Activated effector memory CD4-positive, alpha-beta T cell treated with anti-CD3 and anti-CD28 coated beads, Interleukin-2, amount 50 U/mL, for 16 hours (primary cell): ENCODE data around the gene ZNF436.
A peak's percentile ranks its signal among the peaks of the same experiment; 100 is the strongest.
"Not testable (repeated sequence)": the region's sequence is repeated elsewhere in the genome, so short reads cannot be mapped to it uniquely, and the experiment has no call there.

ENCODE experiments used
- DNase-seq: peaks from one replicate; pipeline ENCODE4 v3.0.0-alpha.2; 2020

The ZNF436 gene

GRCh38 chr1:23392125-23392855 is 22.7 kb upstream of the ZNF436 start:
- DNase-seq = no peak

DNA sequence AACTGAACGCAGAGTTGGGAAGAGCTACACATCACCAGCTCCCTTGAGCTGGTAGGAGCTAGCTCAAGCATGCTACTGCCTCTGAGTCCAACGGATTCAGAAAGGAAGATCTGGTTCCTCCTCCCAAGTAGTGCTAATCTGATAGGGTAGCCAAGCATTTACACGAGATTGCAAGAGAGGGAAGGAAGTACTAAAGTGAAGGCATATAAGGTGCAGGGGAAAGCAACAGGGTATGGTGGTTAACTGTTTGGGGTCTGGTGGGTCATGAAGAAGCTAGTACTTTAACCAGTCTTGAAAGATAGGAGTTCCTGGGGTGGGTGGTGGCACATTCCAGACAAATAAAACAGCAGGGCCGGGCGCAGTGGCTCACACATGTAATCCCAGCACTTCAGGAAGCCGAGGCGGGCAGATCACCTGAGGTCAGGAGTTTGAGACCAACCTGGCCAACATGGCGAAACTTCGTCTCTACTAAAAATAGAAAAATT is 20.2 kb upstream of the ZNF436 start:
- no peak for DNase-seq

- no peak for DNase-seq
Measured at GRCh38 chr1:23387494-23387893, 17.9 kb upstream of the ZNF436 start.

DNA sequence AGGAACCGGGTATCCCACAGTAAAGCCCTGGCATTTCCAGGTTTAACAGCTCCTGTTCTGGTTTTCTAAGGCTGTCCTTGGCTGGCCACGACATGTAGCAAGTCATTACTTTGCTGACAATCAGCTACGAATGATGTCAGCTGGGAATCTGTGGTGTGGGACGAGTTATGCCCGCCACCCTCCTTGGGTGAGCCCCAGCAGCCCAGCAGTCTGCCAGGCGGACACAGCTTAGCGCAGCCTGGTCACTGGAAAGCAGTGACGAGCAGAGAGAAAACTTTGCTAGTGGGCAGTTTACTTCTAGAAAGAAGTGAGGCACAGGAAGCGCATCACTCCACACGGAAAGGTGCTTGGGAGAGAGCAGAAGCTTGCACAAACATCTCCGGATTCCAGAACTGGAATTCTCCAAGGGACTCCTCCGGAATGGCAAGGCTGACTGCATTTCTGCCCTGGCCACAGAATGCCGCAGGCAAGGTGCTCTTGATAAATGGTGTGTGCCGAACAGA is 15.5 kb upstream of the ZNF436 start:
- DNase-seq = no peak

- no peak for DNase-seq
Measured at GRCh38 chr1:23384312-23385058, 14.8 kb upstream of the ZNF436 start.

GRCh38 chr1:23383577-23384311 is 14.1 kb upstream of the ZNF436 start:
- no peak for DNase-seq

DNA sequence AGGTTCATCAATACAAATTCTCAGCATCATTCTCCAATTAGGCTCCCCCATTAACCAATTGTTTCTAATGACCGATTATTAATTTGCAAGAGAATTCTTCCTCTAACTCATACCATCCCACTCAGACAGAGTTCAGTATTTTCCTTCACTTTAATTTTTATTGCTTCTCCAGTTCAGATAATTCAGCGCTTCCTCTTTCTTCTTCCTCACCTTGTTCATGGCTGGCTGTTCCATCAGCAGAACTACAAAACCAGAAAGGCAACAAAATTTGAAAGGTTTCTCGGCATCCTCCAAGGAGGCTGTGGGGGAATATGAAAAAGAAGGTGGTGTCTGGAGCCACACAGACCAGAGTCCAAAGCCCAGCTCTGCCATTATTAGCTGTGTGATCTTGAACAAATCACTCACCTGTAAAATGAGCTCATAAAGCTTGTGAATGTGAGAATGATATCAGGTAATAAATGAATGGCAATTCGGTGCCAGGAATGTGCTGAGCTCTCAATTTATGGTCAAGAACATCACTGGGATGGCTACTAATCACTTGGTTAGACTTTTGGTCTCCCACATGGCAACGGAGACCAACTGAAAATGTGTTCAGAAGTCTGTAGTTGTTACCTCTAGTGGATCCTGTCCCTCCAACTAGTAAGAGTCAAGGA is 11.7 kb upstream of the ZNF436 start:
- no peak for DNase-seq

DNA sequence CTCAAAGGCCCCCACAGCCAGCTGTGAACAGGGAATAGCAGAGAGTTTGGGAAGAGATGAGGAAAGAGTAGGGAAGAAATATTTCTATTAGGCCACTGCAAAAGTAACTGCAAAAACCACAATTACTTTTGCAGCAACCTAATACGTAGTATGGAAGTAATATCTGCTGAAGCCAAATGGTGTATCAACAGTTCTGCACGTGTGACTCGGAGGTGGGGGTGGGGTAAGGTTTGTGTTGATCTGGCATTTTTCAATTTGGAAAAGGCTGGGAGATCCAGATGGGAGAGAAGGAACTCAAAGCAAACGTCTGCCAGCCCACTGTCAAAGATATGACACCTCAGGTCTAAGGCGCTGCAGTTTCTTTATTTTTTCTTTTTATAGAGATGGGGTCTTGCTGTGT is 11.1 kb upstream of the ZNF436 start:
- DNase-seq = no peak

DNA sequence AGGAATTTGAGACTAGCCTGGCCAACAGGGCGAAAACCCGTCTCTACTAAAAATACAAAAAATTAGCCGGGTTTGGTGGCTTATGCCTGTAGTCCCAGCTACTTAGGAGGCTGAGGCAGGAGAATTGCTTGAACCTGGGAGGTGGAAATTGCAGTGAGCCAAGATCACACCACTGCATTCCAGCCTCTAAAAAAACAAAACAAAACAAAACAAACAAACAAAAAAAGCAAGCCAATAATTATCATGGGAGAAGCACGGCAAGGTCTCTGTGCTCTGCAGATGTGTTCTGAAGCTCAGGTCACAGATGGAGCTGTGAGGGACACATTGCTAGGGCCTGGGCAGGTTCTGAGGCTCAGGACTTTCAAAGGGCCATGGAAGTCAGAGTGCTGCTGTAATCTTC is 10.6 kb upstream of the ZNF436 start:
- not testable (repeated sequence) for DNase-seq

DNA sequence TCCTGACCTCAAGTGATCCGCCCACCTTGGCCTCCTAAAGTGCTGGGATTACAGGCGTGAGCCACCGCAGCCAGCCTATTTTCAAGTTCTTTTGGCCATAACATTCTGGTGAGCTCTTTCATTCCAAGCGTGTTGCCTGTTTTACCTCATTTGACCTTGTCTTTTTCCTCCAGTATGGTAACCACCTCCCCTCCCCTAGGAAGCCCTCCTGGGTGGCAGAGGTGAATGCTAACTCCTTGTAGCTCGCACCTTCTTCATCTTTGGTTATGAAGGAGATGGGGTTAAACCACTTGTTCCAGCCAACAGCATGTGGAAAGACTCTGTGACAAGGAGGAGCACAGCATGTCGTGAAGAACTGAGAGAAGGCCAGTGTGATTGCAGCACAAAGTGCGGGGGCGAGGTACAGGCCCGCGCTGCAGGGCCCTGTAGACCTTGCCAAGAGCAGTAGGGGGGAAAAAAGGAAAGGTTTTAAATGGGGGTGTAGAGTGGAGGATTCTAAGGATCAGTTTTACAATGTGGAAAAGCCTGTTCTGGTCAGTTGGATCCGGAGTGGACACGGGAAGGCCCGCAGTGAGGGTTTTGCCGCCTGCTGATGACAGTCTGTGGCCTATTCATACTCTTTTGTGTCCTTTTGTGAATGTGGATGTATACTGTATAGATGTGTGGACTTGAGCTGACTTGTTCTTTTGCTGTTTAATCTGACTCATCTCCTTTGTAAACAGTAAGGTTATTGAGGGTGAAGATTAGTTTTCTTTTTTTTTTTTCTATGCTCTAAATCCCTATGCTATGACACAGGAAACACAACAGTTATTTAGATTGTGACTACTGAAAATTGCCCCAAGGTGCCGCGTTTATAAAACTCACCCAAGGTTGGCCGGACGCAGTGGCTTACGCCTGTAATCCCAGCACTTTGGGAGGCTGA is 7.5 kb upstream of the ZNF436 start:
- no peak for DNase-seq

DNA sequence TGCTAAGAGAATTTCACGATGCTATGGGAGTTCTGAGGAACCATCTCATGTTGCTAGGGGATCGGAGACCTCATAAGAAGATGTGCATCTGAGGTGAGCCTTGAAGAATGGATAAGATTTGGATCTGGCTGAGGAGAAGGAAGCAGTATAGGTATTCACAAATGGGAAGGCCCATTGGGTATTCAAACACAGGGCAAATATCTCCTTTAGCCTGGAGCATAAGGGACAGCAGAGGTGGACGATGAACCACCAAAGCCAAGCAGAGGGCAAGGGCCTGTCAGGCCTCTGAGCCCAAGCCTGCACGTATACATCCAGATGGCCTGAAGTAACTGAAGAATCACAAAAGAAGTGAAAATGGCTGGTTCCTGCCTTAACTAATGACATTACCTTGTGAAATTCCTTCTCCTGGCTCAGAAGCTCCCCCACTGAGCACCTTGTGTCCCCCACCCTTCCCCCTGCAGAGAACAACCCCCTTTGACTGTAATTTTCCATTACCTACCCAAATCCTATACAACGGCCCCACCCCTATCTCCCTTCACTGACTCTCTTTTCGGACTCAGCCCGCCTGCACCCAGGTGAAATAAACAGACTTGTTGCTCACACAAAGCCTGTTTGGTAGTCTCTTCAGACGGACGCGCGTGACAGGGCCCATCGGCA is 4.6 kb upstream of the ZNF436 start:
- not testable (repeated sequence) for DNase-seq

GRCh38 chr1:23371987-23372880 is 2.6 kb upstream of the ZNF436 start:
- DNase-seq = no peak

DNA sequence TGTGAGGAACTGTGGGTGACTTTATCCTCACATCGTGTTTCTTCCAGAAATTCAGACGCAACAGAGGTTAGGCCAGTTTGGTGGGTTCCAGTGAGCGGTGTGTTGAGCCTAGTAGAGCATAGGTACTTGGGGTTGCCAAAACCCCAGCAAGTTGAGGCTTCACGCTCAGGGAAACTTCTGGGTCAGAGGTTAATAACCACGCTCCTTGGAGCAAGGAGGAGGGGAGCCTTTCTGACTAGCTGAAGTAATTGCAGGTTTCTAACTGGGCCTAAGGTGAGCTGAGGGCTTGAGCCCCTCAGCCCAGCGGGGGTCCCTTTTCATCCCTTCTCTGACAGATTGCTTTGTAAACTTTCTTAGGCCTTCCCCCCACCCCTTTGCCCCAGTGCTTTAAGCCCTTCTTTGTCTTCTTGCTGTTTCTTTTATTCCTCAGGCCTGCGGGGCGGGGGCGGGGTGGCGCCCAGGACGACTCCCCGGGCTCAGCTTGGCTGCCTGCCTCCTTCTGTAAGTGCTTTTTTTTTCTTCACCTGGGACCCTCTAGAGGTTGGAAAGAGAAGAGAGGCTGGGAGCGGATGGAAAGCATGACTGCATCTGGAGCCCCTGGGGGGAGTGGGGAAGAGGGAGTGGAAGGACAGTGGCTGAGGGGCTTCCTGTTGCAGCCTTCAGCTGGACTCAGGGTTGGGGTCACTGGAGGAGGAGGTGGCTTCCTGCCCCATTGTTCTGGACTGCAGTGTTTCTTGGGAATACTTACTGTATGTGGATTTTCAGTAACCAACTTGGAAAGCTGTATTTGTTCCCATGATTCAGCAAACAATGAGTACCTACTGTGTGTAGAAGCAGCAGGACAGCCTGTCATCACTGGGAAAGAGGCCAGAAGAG is 1.3 kb upstream of the ZNF436 start:
- DNase-seq = no peak

DNA sequence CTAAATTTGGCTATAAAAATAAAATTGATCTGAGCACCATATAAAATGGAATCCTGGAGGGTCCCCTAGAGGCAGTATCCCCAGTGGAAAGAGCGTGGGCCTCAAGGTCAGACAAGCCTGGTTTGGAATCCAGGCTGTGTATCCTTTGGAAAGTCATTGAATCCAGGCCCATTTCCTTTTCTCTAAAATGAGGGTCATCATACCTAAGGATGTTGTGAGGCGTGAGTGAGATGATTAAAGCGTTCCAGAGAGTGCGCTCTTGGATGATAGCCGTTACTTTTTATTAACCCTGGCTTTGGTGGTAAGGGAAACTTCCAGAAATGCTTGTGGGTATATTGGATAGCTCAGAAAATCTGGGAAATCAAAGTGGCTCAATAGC is 683 bp upstream of the ZNF436 start:
- no peak for DNase-seq

GRCh38 chr1:23368562-23369334 is 888 bp downstream of the ZNF436 start:
- peak; percentile 95 for DNase-seq

DNA sequence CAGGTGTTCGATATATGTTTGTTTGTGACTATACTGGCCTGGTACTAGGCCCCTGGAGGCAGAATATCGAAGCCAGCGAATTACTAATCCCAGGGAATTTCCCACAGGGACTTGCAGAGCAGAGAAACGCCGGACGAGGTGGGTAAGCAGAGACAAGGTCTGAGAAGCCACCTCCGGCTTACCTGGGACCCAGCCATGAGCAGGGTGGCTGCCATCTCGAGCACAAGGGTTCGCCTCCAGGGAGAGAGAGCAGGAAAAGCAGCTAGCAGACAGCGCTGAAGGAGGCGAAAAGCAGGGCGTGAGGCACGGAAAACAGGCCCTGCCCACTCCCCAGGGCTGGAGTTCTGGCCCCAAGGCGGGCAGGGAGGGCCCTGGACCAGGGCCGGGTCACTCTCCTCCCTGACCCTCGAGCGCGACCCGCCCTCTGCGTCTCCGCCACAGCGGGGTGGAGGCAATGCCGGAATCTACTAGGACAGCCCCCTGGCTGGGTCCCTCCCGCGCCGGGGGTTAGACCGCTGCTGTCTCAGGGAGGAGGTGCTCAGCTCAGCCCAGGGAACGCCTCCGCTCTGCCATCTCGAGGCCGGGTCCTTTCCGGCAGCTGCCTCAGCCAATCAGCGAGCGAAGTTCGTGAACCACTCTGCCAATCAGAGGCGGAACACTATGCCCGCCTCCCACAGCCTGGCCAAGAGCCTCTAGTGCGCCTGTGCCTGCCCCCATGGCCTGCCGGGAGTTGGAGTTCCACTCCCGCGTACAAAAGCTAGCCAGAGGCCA is 1.7 kb downstream of the ZNF436 start:
- DNase-seq = peak; percentile 99

GRCh38 chr1:23367451-23367790 is 2.2 kb downstream of the ZNF436 start:
- no peak for DNase-seq

DNA sequence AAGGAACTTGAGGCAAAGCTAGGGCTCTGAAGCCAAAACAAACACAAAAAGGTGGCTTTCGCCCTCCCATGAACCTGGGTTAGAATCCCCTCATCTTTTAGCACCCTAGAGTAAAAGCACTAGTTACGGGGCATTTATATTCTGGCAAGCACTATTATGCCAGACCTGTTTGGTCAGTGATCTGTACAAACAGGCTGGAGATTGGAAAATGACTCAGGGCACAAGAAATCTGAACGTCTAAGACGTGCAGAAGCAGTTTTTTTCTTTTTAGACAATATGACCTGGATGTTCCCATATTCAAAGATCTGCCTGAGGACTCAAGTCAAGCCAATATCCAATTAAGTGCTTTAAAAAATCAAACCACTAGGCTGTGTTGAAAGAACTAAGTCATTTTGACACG is 3.0 kb downstream of the ZNF436 start:
- no peak for DNase-seq
